Ascending aorta (tissue), 2 donors: ENCODE data around the gene AXIN1. TPM values are rescaled to one million over a fixed set of nuclear protein-coding genes. Genes with fewer than 3 reads are reported as not detected.
A peak's percentile ranks its signal among the peaks of the same experiment; 100 is the strongest.

ENCODE experiments used
- DNase-seq, 2 donors: peaks; one replicate each; pipeline ENCODE4 v3.0.0-alpha.2; 2019; ENCODE audit warnings: low spot score in 2 of 2
- H3K27ac ChIP-seq, 2 donors: fragments of 200-600 bp; sonication (generic); one replicate each; pipeline ENCODE4 v1.5.1; 2016 to 2017; ENCODE audit warnings: mild to moderate bottlenecking in 1 of 2
- H3K27me3 ChIP-seq: fragments of 200-600 bp; sonication (generic); one replicate; pipeline ENCODE4 v1.5.1; 2017
- H3K36me3 ChIP-seq, 2 donors: fragments of 200-600 bp; sonication (generic); one replicate each; pipeline ENCODE4 v1.5.1; 2016
- H3K4me1 ChIP-seq, 2 donors: fragments of 200-600 bp; sonication (generic); one replicate each; pipeline ENCODE4 v1.5.1; 2016 to 2017; ENCODE audit warnings: mild to moderate bottlenecking in 1 of 2
- H3K4me3 ChIP-seq, 2 donors: fragments of 200-600 bp; sonication (generic); one replicate each; pipeline ENCODE4 v1.5.1; 2016 to 2017; ENCODE audit warnings: mild to moderate bottlenecking in 1 of 2
- H3K9me3 ChIP-seq, 2 donors: fragments of 200-600 bp; sonication (generic); one replicate each; pipeline ENCODE4 v1.5.1; 2016
- intact Hi-C: fragments of 100-400 bp; cut with DNase I; formaldehyde crosslinking; loops from one replicate; pipeline ENCODE4 v1.15.1; 2023
- total RNA-seq: library from RNA; depleted of rRNA; stranded (reverse); fragments of >200 nt; gene quantifications from one replicate; pipeline ENCODE4 v1.1.0, GENCODE V29; 2016
- TF ChIP-seq, protein P1 (sequence below), 3 experiments: fragments of 200-600 bp in 2 of 3; fragments of 450-650 bp in 1 of 3; sonication (generic) in 2 of 3; IDR thresholded peaks; one replicate each; pipeline ENCODE4 v1.5.1; 2016 to 2019; ENCODE audit warnings: antibody characterized with exemption in 3 of 3, mild to moderate bottlenecking in 1 of 3, moderate library complexity in 1 of 3

The AXIN1 gene
- total RNA-seq, 1 donor from 2014 or later: 27.6 TPM

DNA sequence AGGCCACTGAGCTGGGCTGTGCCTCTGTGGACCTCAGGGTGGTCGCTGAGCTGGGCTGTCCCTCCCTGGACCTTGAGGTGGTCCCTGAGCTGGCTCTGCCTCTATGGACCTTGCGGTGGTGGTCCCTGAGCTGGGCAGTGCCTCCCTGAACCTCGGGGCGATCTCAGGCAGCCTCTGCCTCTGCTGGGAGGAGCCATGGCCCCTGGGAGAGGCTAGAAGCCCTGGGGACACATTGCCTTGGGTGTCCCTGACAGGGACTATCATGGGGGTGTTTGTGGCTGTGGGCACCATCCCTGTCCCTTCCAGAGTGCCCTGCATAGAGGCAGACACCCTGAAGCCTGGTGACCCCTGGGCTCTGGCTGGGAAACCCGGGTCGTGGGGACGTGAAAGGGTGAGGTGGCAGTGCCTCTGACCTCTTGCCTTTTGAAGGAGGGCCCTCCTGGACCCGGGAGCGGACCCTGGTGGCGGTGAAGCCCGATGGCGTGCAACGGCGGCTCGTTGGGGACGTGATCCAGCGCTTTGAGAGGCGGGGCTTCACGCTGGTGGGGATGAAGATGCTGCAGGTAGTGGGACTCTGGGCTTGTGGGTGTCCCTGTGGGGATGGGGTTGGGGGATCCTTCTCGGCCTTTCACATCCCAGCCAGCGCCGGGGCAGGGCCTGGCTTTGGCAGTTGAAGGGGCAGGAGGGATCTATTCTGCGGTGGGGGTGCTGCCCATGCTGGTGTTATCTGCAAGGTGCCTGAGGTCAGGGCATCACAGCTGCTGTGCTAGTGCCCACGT, 46.2 kb upstream of the AXIN1 start:
- DNase-seq: no peak
- TF ChIP-seq, protein P1, sequence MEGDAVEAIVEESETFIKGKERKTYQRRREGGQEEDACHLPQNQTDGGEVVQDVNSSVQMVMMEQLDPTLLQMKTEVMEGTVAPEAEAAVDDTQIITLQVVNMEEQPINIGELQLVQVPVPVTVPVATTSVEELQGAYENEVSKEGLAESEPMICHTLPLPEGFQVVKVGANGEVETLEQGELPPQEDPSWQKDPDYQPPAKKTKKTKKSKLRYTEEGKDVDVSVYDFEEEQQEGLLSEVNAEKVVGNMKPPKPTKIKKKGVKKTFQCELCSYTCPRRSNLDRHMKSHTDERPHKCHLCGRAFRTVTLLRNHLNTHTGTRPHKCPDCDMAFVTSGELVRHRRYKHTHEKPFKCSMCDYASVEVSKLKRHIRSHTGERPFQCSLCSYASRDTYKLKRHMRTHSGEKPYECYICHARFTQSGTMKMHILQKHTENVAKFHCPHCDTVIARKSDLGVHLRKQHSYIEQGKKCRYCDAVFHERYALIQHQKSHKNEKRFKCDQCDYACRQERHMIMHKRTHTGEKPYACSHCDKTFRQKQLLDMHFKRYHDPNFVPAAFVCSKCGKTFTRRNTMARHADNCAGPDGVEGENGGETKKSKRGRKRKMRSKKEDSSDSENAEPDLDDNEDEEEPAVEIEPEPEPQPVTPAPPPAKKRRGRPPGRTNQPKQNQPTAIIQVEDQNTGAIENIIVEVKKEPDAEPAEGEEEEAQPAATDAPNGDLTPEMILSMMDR (IDR thresholded peaks at IDR 0.05): no peak
- no peaks in the 10 kb centered on the region for H3K36me3 ChIP-seq
- no peak overlapping the region for H3K4me3 ChIP-seq
- intact Hi-C loops: loop anchor here (10.0 kb wide), 1 partner anchor 266 kb away; the partner anchor contains the start of gene RHOT2
- H3K27ac ChIP-seq: peak overlapping the region; percentile 58 to 88
- H3K27me3 ChIP-seq: no peaks in the 10 kb centered on the region
- H3K9me3 ChIP-seq: no peaks in the 10 kb centered on the region
- peaks cover 4 to 10% of the 10 kb centered on the region in 2 donors for H3K4me1 ChIP-seq

DNA sequence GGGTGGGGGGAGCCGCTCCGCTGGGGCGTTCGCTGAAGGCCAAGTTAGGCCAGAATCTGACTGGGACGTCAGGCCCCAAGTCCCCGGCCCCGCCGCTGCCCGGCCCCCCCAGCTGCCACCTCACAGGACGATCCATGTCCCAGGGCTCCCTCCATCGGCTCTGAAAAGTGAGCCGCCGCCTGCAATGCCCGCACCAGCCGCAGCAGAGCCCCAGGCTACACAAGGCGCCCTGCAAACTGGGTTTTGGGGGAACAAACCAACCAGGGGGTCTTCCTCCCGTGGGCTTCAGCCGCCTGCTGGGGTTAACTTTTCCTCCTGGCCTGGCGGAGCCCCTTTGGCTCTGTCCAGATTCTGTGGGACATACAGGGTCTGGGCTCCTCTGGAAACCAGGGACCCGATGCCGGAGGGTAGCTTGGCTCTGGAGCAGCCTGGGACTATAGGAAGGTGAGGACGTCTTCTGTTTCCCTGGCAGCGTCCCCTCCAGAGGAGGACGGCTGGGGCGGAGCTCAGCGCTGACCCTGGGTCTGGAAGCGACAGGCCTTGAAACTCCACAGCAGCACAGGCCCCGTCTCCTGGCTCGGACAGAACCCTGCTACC, 45.3 kb upstream of the AXIN1 start:
- H3K4me1 ChIP-seq: peaks cover 4 to 10% of the 10 kb centered on the region in 2 donors

DNA sequence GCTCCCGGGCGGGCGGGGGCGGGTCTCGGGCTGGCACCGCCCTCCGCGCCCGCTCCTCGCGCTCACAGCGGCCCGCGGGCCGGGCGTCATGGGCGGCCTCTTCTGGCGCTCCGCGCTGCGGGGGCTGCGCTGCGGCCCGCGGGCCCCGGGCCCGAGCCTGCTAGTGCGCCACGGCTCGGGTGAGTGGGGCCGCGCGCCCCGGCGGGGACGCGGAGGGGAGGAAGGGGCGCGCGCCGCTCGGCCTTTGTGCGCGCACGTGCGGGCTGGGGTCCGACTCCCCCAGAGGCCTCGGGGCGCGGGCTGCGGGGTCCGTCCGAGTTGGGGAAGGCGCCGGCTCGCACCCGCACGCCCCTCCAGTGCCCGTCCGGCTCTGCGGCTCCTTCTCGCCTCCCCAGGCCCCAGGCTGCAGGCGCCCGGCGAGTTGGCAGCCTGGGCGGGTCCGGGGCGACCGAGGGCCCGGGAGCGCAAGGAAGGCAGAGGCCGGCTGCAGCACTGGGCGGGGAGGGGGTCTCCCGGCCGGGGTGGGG, 44.7 kb upstream of the AXIN1 start, which contains the start of gene NME4:
NME4 (plus strand) TSS at position 65 of the 527 bp plus-strand sequence; CDS start at position 89, 24 bp downstream.
- intact Hi-C loops: loop anchor here (2.0 to 10.0 kb wide), 2 partner anchors 14 to 268 kb away; partner anchors contain the start of gene RHOT2
- peaks cover 4 to 8% of the 10 kb centered on the region in 2 donors for H3K4me1 ChIP-seq
- H3K27ac ChIP-seq: peak within 1 kb of the TSS; percentile 58 to 88

More for the DNA sequence above, 45.3 kb upstream of the AXIN1 start:
- peak overlapping the region; percentile 58 to 88 for H3K27ac ChIP-seq
- no peaks in the 10 kb centered on the region for H3K27me3 ChIP-seq
- intact Hi-C loops: loop anchor here (2.0 to 10.0 kb wide), 2 partner anchors 15 to 267 kb away; partner anchors contain the start of gene RHOT2
- DNase-seq: peak; percentile 31 to 91
- no peaks in the 10 kb centered on the region for H3K9me3 ChIP-seq
- H3K36me3 ChIP-seq: no peaks in the 10 kb centered on the region
- TF ChIP-seq, protein P1 (IDR thresholded peaks at IDR 0.05): peak; percentile 41 to 59 (median 46)
- peak overlapping the region; percentile 79 to 95 for H3K4me3 ChIP-seq

DNA sequence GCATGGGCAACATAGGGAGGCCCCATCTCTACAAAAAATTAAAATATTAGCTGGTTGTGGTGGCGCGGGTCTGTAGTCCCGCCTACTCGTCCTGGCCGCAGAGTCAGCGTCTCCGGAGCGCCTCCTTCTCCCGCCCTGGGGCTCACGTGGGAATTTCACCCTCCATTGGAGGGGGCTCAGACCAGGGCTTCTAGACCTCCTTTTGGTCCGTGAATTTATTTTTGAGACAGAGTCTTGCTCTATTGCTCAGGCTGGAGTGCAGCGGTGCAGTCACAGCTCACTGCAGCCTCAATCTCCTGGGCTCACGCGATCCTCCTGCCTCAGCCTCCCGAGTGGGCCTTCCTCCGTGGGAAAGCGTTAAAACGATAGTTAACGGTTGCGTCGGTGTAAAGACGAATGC, 44.1 kb upstream of the AXIN1 start:
- Histone ChIP-seq H3K4me1 (peaks cover 4 to 7% of the 10 kb centered on the region in 2 donors), H3K27ac (peak overlapping the region; percentile 58 to 88), H3K36me3 (no peaks in the 10 kb centered on the region), H3K4me3 (peak overlapping the region; percentile 79 to 95), H3K9me3 (no peaks in the 10 kb centered on the region), H3K27me3 (no peaks in the 10 kb centered on the region)
- TF ChIP-seq, protein P1 (IDR thresholded peaks at IDR 0.05): no peak
- DNase-seq: no peak
- intact Hi-C loops: loop anchor here (2.0 to 10.0 kb wide), 2 partner anchors 14 to 268 kb away; partner anchors contain the start of gene RHOT2

More for the DNA sequence above, 44.7 kb upstream of the AXIN1 start, which contains the start of gene NME4:
- Histone ChIP-seq H3K4me3 (peak within 1 kb of the TSS; percentile 79 to 95), H3K36me3 (no peaks in the 10 kb centered on the region), H3K9me3 (no peaks in the 10 kb centered on the region), H3K27me3 (no peaks in the 10 kb centered on the region)
- TF ChIP-seq, protein P1 (IDR thresholded peaks at IDR 0.05): no peak
- no peak for DNase-seq

DNA sequence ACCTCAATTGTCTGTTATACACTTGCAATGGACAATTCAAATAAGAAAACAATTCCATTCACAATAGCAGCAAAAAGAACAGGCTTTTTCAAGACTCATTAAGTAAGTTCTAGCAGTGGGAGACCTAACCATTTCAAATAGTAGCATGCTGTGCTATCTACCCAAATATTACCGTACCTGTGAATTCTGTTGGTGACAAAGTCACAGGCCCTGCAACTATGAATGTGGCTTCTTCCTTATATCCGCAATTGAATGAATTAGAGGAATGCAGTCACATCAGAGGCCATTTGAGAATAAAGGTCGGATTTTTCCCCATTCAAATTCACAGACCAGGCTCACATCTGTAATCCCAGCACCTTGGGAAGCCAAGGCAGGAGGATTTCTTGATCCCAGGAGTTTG, 43.7 kb upstream of the AXIN1 start:
- intact Hi-C loops: loop anchor here (2.0 to 10.0 kb wide), 2 partner anchors 13 to 269 kb away; partner anchors contain the start of gene RHOT2
- TF ChIP-seq, protein P1 (IDR thresholded peaks at IDR 0.05): no peak
- Histone ChIP-seq H3K27me3 (no peaks in the 10 kb centered on the region), H3K4me3 (peak overlapping the region; percentile 79 to 95), H3K27ac (peak overlapping the region; percentile 58 to 88), H3K9me3 (no peaks in the 10 kb centered on the region), H3K4me1 (peaks cover 4 to 7% of the 10 kb centered on the region in 2 donors), H3K36me3 (no peaks in the 10 kb centered on the region)
- no peak for DNase-seq
